Activated CD4-positive, alpha-beta T cell treated with anti-CD3 and anti-CD28 coated beads, Interleukin-2, amount 10 ng/mL, durations not matched to agents 7 days and 5 days (primary cell): ENCODE data around the gene KIF1A. TPM values are rescaled to one million over a fixed set of nuclear protein-coding genes. Genes with fewer than 3 reads are reported as not detected.

ENCODE experiments used
- CTCF ChIA-PET: fragments of 350-600 bp; sonication (Branson Sonifier 250); formaldehyde crosslinking; loops from one replicate; lab custom pipeline; 2021; ENCODE audit warnings: antibody characterized with exemption; lab: Charles Lee
- POLR2A ChIA-PET: fragments of 350-600 bp; sonication (Branson Sonifier 250); formaldehyde crosslinking; loops from one replicate; lab custom pipeline; 2021; ENCODE audit warnings: antibody characterized with exemption; lab: Charles Lee
- DNase-seq: peaks from one replicate; pipeline ENCODE4 v3.0.0-alpha.2; 2020
- H3K27ac Mint-ChIP-seq: one replicate; pipeline ENCODE4 v1.8.0; 2021; ENCODE audit warnings: mild to moderate bottlenecking, moderate library complexity, mixed read lengths
- H3K27me3 Mint-ChIP-seq: one replicate; pipeline ENCODE4 v1.8.0; 2021; ENCODE audit warnings: mixed read lengths
- H3K36me3 Mint-ChIP-seq: one replicate; pipeline ENCODE4 v1.8.0; 2021; ENCODE audit warnings: low read depth, mixed read lengths
- H3K4me1 Mint-ChIP-seq: one replicate; pipeline ENCODE4 v1.8.0; 2021; ENCODE audit warnings: mixed read lengths
- H3K4me3 Mint-ChIP-seq: one replicate; pipeline ENCODE4 v1.8.0; 2021; ENCODE audit warnings: mild to moderate bottlenecking, moderate library complexity, mixed read lengths
- H3K9me3 Mint-ChIP-seq: one replicate; pipeline ENCODE4 v1.8.0; 2021; ENCODE audit warnings: mixed read lengths
- total RNA-seq, 2 experiments: library from RNA; stranded (reverse); gene quantifications; one replicate each; pipeline ENCODE4 v1.2.3, GENCODE V29; 2021

KIF1A gene
- total RNA-seq, 2 experiments from 2014 or later, result 0.37 to 0.40 TPM

GRCh38 chr2:240822280-240822847 lies 2.3 kb upstream of the KIF1A start:
- Mint-ChIP-seq H3K4me1 (peaks cover 9% of the 10 kb centered on the region), H3K36me3 (no peaks in the 10 kb centered on the region), H3K27ac (no peak overlapping the region), H3K4me3 (no peak overlapping the region), H3K9me3 (no peaks in the 10 kb centered on the region), H3K27me3 (peaks cover 68% of the 10 kb centered on the region)
- ChIA-PET POLR2A (no interaction called here), CTCF (interaction anchor here (1.8 kb wide), 1 partner anchor 12 kb away, joined by 4 read pairs; no protein-coding TSS in a partner anchor)
- DNase-seq, result no peak

DNA sequence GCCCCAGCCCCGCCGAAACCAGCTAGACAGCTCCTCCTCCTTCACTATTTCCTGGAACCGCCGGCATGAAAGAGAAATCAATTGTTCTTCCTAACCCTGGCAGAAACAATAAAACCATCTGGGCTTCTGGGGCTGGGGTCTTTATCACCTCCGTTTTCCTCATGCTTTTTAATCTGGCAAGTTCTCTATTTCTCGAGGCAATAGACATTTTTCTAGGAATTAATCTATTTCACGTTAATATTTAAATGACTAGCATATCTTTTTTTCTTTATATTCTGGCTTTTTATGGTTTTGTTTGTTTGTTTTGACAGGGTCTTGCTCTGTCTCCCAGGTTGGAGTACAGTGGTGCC lies 1.4 kb upstream of the KIF1A start:
- no peak for DNase-seq
- Mint-ChIP-seq H3K4me3 (no peak overlapping the region), H3K4me1 (peaks cover 9% of the 10 kb centered on the region), H3K27me3 (peaks cover 61% of the 10 kb centered on the region), H3K27ac (peak overlapping the region; percentile 47), H3K9me3 (no peaks in the 10 kb centered on the region), H3K36me3 (no peaks in the 10 kb centered on the region)
- CTCF ChIA-PET, result interaction anchor here (1.8 kb wide), 1 partner anchor 13 kb away, joined by 4 read pairs; no protein-coding TSS in a partner anchor
- POLR2A ChIA-PET, result no interaction called here

GRCh38 chr2:240820607-240821428 lies 799 bp upstream of the KIF1A start:
- POLR2A ChIA-PET, result no interaction called here

GRCh38 chr2:240819126-240819857 lies 727 bp downstream of the KIF1A start:
- Mint-ChIP-seq H3K27ac (no peak overlapping the region), H3K4me1 (peaks cover 9% of the 10 kb centered on the region), H3K36me3 (no peaks in the 10 kb centered on the region), H3K27me3 (peaks cover 47% of the 10 kb centered on the region), H3K4me3 (no peak overlapping the region), H3K9me3 (peaks cover 1% of the 10 kb centered on the region)
- ChIA-PET CTCF (no interaction called here), POLR2A (no interaction called here)
- DNase-seq, result no peak

More at GRCh38 chr2:240820607-240821428, 799 bp upstream of the KIF1A start:
- H3K4me1 Mint-ChIP-seq, result peaks cover 9% of the 10 kb centered on the region
- DNase-seq, result no peak
- H3K4me3 Mint-ChIP-seq, result no peak overlapping the region
- H3K27ac Mint-ChIP-seq, result no peak overlapping the region
- CTCF ChIA-PET, result interaction anchor here (1.8 kb wide), 1 partner anchor 13 kb away, joined by 4 read pairs; no protein-coding TSS in a partner anchor
- H3K36me3 Mint-ChIP-seq, result no peaks in the 10 kb centered on the region
- no peaks in the 10 kb centered on the region for H3K9me3 Mint-ChIP-seq
- H3K27me3 Mint-ChIP-seq, result peaks cover 62% of the 10 kb centered on the region

GRCh38 chr2:240818293-240819125 lies 1.5 kb downstream of the KIF1A start:
- Mint-ChIP-seq H3K27ac (no peak overlapping the region), H3K4me3 (no peak overlapping the region), H3K9me3 (peaks cover 8% of the 10 kb centered on the region), H3K27me3 (peaks cover 40% of the 10 kb centered on the region), H3K4me1 (peaks cover 9% of the 10 kb centered on the region), H3K36me3 (no peaks in the 10 kb centered on the region)
- DNase-seq, result no peak
- ChIA-PET CTCF (no interaction called here), POLR2A (no interaction called here)

- H3K27ac Mint-ChIP-seq, result no peak overlapping the region
- peaks cover 33% of the 10 kb centered on the region for H3K27me3 Mint-ChIP-seq
- no peak overlapping the region for H3K4me3 Mint-ChIP-seq
- H3K36me3 Mint-ChIP-seq, result no peaks in the 10 kb centered on the region
- H3K9me3 Mint-ChIP-seq, result peaks cover 8% of the 10 kb centered on the region
- DNase-seq, result no peak
- H3K4me1 Mint-ChIP-seq, result peaks cover 9% of the 10 kb centered on the region
- CTCF ChIA-PET, result no interaction called here
- POLR2A ChIA-PET, result no interaction called here
Observed at GRCh38 chr2:240817496-240818292, 2.3 kb downstream of the KIF1A start.

DNA sequence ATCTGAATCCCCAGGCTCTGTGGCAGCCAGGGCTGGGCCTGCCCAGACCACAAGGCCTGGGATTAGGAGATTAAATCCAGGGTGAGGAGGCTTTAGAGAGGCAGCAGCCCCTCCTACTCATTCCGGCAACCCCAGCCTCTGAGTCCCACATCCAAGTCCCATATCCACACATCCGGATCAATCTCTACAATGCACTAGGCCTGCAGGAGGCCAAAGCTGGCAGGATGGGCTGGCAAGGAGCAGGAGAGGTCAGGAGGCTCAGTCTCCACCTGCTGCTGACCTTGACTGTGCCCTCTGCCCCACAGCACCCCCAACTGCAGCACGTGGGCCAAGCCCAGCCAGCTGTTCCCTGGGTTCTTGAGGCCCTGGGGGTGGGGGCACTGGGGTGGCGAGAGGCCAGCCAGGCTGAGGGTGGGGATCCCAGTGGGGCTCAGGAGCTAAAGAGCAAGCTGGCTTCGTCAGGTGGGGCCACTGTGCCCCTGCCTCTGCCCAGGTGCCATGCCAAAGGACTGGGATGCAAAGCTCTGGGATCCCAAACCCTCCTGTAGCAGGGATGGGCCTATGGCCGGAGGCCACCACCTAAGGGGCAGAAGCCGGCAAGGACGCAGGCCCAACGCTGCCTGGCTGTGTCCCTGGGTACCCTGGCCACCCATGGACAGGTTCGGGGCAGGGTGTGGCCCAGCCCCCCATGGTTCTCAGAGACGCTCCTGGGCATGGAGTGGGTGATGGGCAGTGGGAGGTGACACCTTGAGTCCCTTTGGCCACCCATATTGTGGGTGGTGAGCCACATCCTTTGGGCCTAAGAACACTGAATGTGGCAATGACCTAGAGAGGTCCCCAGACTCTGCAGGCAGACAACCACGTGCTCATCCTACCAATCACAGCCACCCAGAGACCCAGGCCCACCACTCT lies 3.2 kb downstream of the KIF1A start:
- Mint-ChIP-seq H3K27me3 (peaks cover 24% of the 10 kb centered on the region), H3K4me3 (no peak overlapping the region), H3K9me3 (peaks cover 8% of the 10 kb centered on the region), H3K4me1 (peaks cover 7% of the 10 kb centered on the region), H3K36me3 (no peaks in the 10 kb centered on the region), H3K27ac (no peak overlapping the region)
- ChIA-PET POLR2A (no interaction called here), CTCF (no interaction called here)
- DNase-seq, result no peak

- Mint-ChIP-seq H3K36me3 (peaks cover 2% of the 10 kb centered on the region), H3K27me3 (peaks cover 17% of the 10 kb centered on the region), H3K4me3 (no peak overlapping the region), H3K9me3 (peaks cover 8% of the 10 kb centered on the region), H3K4me1 (peaks cover 3% of the 10 kb centered on the region), H3K27ac (no peak overlapping the region)
- ChIA-PET POLR2A (no interaction called here), CTCF (no interaction called here)
- DNase-seq, result no peak
Observed at GRCh38 chr2:240815761-240816583, 4.0 kb downstream of the KIF1A start.

DNA sequence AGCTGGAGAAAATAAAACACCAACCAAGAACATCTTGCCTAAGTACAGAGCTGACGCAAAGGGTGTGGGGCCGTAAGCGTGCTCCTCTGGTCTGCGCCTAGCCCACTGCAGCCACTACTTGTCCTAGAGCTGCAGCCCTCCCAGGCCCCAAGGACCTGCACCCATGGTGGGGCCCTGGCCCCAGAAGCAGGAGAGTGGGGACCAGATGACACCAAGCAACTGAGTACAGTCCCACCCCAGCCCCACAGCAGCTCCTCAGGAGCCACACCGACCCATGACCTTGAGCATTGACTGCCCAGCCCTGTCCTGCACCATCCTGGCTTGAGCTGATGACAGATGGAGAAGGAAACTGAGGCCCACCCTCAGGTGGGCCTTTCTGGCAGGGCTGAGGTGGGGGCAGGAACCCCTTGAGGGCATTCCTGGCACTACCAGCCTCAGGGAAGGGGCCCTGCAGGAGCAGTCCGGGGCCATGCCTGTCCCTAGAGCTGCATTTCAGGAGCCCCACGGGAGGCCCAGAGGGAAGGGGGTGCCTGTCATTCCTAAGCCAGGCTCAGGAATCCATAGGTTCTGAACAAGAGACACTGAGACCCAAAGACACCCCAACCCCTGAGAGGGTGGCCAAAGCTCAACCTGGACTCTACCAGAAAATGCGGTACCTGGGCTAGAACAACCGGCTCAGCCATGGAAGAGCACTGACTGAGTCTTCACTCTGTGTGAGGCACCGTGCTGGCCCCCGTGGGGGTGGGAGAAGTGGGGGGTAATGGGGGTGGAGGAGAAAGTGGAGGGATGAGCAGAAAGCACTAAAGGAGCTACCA lies 4.9 kb downstream of the KIF1A start:
- Mint-ChIP-seq H3K27me3 (peaks cover 13% of the 10 kb centered on the region), H3K36me3 (peaks cover 2% of the 10 kb centered on the region), H3K4me3 (no peak overlapping the region), H3K9me3 (peaks cover 8% of the 10 kb centered on the region), H3K4me1 (peaks cover 2% of the 10 kb centered on the region), H3K27ac (no peak overlapping the region)
- ChIA-PET CTCF (interaction anchor here (1.6 kb wide), 1 partner anchor 12 kb away, joined by 4 read pairs; no protein-coding TSS in a partner anchor), POLR2A (no interaction called here)
- no peak for DNase-seq

GRCh38 chr2:240814280-240814679 lies 5.7 kb downstream of the KIF1A start:
- Mint-ChIP-seq H3K4me1 (peaks cover 2% of the 10 kb centered on the region), H3K36me3 (peaks cover 2% of the 10 kb centered on the region), H3K4me3 (no peak overlapping the region), H3K27ac (no peak overlapping the region), H3K9me3 (peaks cover 8% of the 10 kb centered on the region), H3K27me3 (peaks cover 13% of the 10 kb centered on the region)
- POLR2A ChIA-PET, result no interaction called here
- no peak for DNase-seq
- CTCF ChIA-PET, result interaction anchor here (1.6 kb wide), 1 partner anchor 13 kb away, joined by 4 read pairs; no protein-coding TSS in a partner anchor
